B cell (primary cell): Measurements from ENCODE around the gene NSUN6. TPM values are rescaled to one million over a fixed set of nuclear protein-coding genes. Genes with fewer than 3 reads are reported as not detected.
A peak's percentile ranks its signal among the peaks of the same experiment; 100 is the strongest.

Experiments
- ATAC-seq: fragments of 200-7000 bp; cut with Tn5 transposase; one replicate; pipeline ENCODE4 v1.10.0; 2021; ENCODE audit warnings: low read depth, mild to moderate bottlenecking, moderate number of reproducible peaks, moderate library complexity
- CTCF ChIA-PET: fragments of 350-600 bp; sonication (Branson Sonifier 250); formaldehyde crosslinking; loops from one replicate; lab custom pipeline; 2021; ENCODE audit warnings: antibody characterized with exemption, inconsistent platforms; lab: Charles Lee
- POLR2A ChIA-PET: fragments of 350-600 bp; sonication (Branson Sonifier 250); formaldehyde crosslinking; loops from one replicate; lab custom pipeline; 2021; ENCODE audit warnings: antibody characterized with exemption; lab: Charles Lee
- DNase-seq: peaks from one replicate; pipeline ENCODE4 v3.0.0; 2013
- H2AFZ ChIP-seq: 2 replicates; pipeline ENCODE4 v1.6.1; 2012; ENCODE audit warnings: mild to moderate bottlenecking, low read depth, low read length; ENCODE audit not compliant: insufficient read depth, poor library complexity, severe bottlenecking
- H3K27ac ChIP-seq, 2 donors: 1 replicate in 1 of 2; 2 replicates in 1 of 2; pipeline ENCODE4 v1.5.1; 2012 to 2013; ENCODE audit warnings: low read length in 2 of 2, mild to moderate bottlenecking in 2 of 2, moderate library complexity in 1 of 2
- H3K27me3 ChIP-seq, 4 experiments: fragments of 200-600 bp in 1 of 4; sonication (generic) in 1 of 4; replicated peaks in 1 of 4; 1 replicate in 2 of 4; 2 replicates in 2 of 4; pipeline versions ENCODE4 v1.6.1 to v1.7.0; 2013 to 2016; ENCODE audit warnings: low read length in 3 of 4, mild to moderate bottlenecking in 2 of 4, mixed read lengths in 1 of 4, moderate library complexity in 1 of 4; ENCODE audit not compliant: insufficient read depth in 4 of 4, control insufficient read depth in 3 of 4; ENCODE audit errors: control extremely low read depth in 1 of 4
- H3K36me3 ChIP-seq, 2 experiments: replicated peaks in 1 of 2; 1 replicate in 1 of 2; 2 replicates in 1 of 2; pipeline versions ENCODE4 v1.6.1 to v1.7.1; 2013; ENCODE audit warnings: low read length in 1 of 2; ENCODE audit not compliant: insufficient read depth in 2 of 2, control insufficient read depth in 1 of 2; ENCODE audit errors: control extremely low read depth in 1 of 2, extremely low read depth in 1 of 2
- H3K4me1 ChIP-seq, 2 donors: fragments of 200-600 bp in 1 of 2; sonication (generic) in 1 of 2; 1 replicate in 1 of 2; 2 replicates in 1 of 2; pipeline versions ENCODE4 v1.5.1 to v1.6.1; 2013 to 2017; ENCODE audit warnings: low read length in 2 of 2; ENCODE audit not compliant: control insufficient read depth in 2 of 2, insufficient read depth in 2 of 2
- H3K4me2 ChIP-seq: replicated peaks from 2 replicates; pipeline ENCODE3; 2012; ENCODE audit warnings: mild to moderate bottlenecking, low read depth, low read length; ENCODE audit not compliant: poor library complexity, severe bottlenecking
- H3K4me3 ChIP-seq, 5 experiments: fragments of 200-600 bp in 1 of 5; sonication (generic) in 1 of 5; 1 replicate in 3 of 5; 2 replicates in 2 of 5; pipeline versions ENCODE4 v1.5.1 to v1.7.0; 2011 to 2016; ENCODE audit warnings: low read length in 4 of 5, mild to moderate bottlenecking in 4 of 5, low read depth in 2 of 5, control low read depth in 1 of 5, moderate library complexity in 1 of 5; ENCODE audit not compliant: insufficient read depth in 1 of 5; ENCODE audit errors: control extremely low read depth in 1 of 5, extremely low read depth in 1 of 5
- H3K79me2 ChIP-seq: fragments of 200-600 bp; sonication (generic); one replicate; pipeline ENCODE4 v1.6.0; 2016; ENCODE audit warnings: low read length; ENCODE audit not compliant: control insufficient read depth, insufficient read depth
- H3K9ac ChIP-seq: fragments of 200-600 bp; sonication (generic); 2 replicates; pipeline ENCODE4 v1.6.1; 2017; ENCODE audit warnings: mild to moderate bottlenecking, low read length, moderate library complexity
- H3K9me3 ChIP-seq, 3 donors: one replicate each; pipeline versions ENCODE4 v1.6.1 to v1.7.1; 2013; ENCODE audit warnings: low read length in 2 of 3; ENCODE audit not compliant: control insufficient read depth in 2 of 3, insufficient read depth in 1 of 3; ENCODE audit errors: control extremely low read depth in 1 of 3
- H4K20me1 ChIP-seq: 2 replicates; pipeline ENCODE4 v1.6.0; 2012; ENCODE audit warnings: mild to moderate bottlenecking, low read length; ENCODE audit not compliant: insufficient read depth, control insufficient read depth, poor library complexity, severe bottlenecking
- H3K27ac Mint-ChIP-seq: one replicate; pipeline ENCODE4 v1.8.0; 2021; ENCODE audit warnings: mixed read lengths
- H3K27me3 Mint-ChIP-seq: one replicate; pipeline ENCODE4 v1.8.0; 2021; ENCODE audit warnings: mixed read lengths
- H3K4me1 Mint-ChIP-seq: one replicate; pipeline ENCODE4 v1.8.0; 2021; ENCODE audit warnings: mixed read lengths
- H3K4me3 Mint-ChIP-seq: one replicate; pipeline ENCODE4 v1.8.0; 2021; ENCODE audit warnings: mixed read lengths
- H3K9me3 Mint-ChIP-seq: one replicate; pipeline ENCODE4 v1.8.0; 2022; ENCODE audit warnings: mixed read lengths; ENCODE audit not compliant: insufficient read depth
- EZH2 ChIP-seq: IDR thresholded peaks from 2 replicates; pipeline ENCODE4 v1.6.1; 2012; ENCODE audit warnings: borderline replicate concordance, low read depth, mild to moderate bottlenecking, moderate library complexity, low read length; ENCODE audit not compliant: insufficient read depth, poor library complexity, severe bottlenecking
- WGBS: methylation state at CpG from one replicate; pipeline ENCODE4 v1.1.5; 2013; ENCODE audit warnings: missing lambda C conversion rate; ENCODE audit not compliant: insufficient coverage; 5-methylcytosine and 5-hydroxymethylcytosine counted together
- intact Hi-C: fragments of 100-400 bp; cut with micrococcal nuclease; formaldehyde crosslinking; loops from one replicate; pipeline ENCODE4 v1.10.0; 2022
- polyA plus RNA-seq: library from polyadenylated mRNA; depleted of rRNA; stranded (reverse); fragments of >200 nt; gene quantifications from 2 replicates; pipeline ENCODE4 v1.2.3, GENCODE V29; 2012
- total RNA-seq, 2 donors: library from RNA; stranded (reverse); fragments of 120-200 nt in 1 of 2; gene quantifications; 1 replicate in 1 of 2; 2 replicates in 1 of 2; pipeline versions ENCODE4 v1.2.3 to v1.2.4, GENCODE V29; 2013 to 2022
- TF ChIP-seq, protein P1 (sequence below): fragments of 200-600 bp; IDR thresholded peaks from one replicate; pipeline ENCODE4 v1.8.0; 2022; ENCODE audit warnings: antibody characterized with exemption, mild to moderate bottlenecking

NSUN6 gene
- total and polyA plus RNA-seq, 2 donors (not counting 1 experiment from before 2014, with no cell fraction given) = 13.4 to 27.9 TPM

DNA sequence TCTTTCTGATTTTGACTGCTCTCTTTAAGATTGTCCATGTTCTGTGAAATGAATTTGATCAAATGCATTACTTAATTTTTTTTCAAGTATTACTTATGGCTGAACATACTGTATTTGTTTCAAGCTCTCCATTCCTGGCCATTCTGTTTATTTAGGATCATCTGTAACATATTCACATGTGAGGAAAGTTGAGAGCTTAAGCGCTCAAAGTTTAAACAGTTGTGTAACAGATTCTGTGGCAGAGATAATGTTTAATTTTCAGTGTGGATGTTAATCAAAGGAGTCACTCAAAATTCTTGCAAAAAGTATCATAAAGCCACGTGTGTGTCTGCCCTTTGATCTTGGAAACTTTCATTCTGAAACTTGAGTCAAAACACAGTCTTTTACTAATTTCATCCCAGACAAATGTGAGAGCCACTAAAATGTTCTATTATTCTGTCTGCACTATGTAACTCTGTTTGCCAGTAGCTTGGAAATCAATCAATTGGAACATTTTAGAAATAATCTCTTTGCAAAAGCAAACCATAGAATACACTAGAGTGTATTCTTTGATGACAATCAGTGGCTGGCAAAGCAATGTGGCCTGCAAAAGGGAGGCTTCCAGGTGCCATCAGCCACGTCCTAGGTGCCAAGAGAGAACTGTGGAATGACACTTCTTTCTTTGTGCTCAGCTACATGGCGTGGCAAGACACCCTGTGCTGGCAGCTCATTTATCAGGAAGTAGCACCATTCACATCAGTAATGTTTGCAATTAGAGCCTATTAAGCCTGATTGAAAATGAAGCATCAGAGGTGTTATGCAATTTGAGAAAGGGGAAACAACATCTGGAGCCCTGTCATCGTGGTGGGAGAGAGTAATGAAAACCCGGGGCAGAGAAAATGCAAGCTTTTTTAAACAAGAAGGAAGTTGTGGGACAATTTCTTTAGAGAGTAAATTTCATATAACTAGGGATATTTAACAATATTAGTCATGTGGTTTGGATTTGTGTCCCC lies 48.8 kb upstream of the NSUN6 start:
- Mint-ChIP-seq H3K27me3 (no peaks in the 10 kb centered on the region), H3K4me1 (no peaks in the 10 kb centered on the region), H3K4me3 (no peak overlapping the region), H3K9me3 (peaks cover 2% of the 10 kb centered on the region), H3K27ac (no peak overlapping the region)
- no peak overlapping the region for H3K9ac ChIP-seq
- H3K36me3 ChIP-seq = no peaks in the 10 kb centered on the region
- TF ChIP-seq, protein P1, sequence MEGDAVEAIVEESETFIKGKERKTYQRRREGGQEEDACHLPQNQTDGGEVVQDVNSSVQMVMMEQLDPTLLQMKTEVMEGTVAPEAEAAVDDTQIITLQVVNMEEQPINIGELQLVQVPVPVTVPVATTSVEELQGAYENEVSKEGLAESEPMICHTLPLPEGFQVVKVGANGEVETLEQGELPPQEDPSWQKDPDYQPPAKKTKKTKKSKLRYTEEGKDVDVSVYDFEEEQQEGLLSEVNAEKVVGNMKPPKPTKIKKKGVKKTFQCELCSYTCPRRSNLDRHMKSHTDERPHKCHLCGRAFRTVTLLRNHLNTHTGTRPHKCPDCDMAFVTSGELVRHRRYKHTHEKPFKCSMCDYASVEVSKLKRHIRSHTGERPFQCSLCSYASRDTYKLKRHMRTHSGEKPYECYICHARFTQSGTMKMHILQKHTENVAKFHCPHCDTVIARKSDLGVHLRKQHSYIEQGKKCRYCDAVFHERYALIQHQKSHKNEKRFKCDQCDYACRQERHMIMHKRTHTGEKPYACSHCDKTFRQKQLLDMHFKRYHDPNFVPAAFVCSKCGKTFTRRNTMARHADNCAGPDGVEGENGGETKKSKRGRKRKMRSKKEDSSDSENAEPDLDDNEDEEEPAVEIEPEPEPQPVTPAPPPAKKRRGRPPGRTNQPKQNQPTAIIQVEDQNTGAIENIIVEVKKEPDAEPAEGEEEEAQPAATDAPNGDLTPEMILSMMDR = no peak
- TF ChIP-seq EZH2 = no peak
- CTCF ChIA-PET = no interaction called here
- H3K27me3 ChIP-seq = no peaks in the 10 kb centered on the region
- no peak overlapping the region for H3K4me2 ChIP-seq
- H3K9me3 ChIP-seq = peaks cover 0 to 3% (median 0%) of the 10 kb centered on the region in 3 donors
- no peaks in the 10 kb centered on the region for H4K20me1 ChIP-seq
- H3K4me3 ChIP-seq = no peak overlapping the region
- peak overlapping the region; percentile 24 for H2AFZ ChIP-seq
- POLR2A ChIA-PET = no interaction called here
- DNase-seq = no peak
- H3K27ac ChIP-seq = no peak overlapping the region
- intact Hi-C loops = no loop called here
- WGBS = 50% methylated on average over 4 of the region's 6 CpGs
- no peaks in the 10 kb centered on the region for H3K79me2 ChIP-seq
- no peaks in the 10 kb centered on the region for H3K4me1 ChIP-seq
- ATAC-seq = no peak

DNA sequence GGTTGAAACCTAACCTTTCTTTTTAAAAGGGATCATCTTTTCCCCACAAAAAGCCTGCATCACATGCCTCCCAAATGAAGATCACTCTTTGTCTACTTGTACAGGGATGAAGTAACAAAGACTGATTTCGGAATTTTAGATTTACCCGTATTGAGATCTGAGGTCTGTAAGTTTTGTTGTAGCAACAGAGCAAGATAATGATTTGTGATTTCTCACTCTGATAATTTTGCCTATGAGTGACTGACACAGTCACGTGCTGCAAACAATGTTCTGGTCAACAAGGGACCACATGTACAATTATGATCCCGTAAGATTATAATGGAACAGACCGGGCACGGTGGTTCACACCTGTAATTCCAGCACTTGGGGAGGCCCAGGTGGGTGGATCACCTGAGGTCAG lies 39.2 kb upstream of the NSUN6 start:
- Histone ChIP-seq H3K27me3 (no peaks in the 10 kb centered on the region), H3K27ac (no peak overlapping the region), H3K36me3 (no peaks in the 10 kb centered on the region), H3K79me2 (no peaks in the 10 kb centered on the region), H3K9me3 (no peaks in the 10 kb centered on the region), H3K4me3 (no peak overlapping the region), H3K4me2 (no peak overlapping the region), H3K9ac (no peak overlapping the region), H3K4me1 (no peaks in the 10 kb centered on the region), H2AFZ (no peak overlapping the region), H4K20me1 (no peaks in the 10 kb centered on the region)
- DNase-seq (no peak), ATAC-seq (no peak)
- Mint-ChIP-seq H3K27ac (no peak overlapping the region), H3K4me1 (no peaks in the 10 kb centered on the region), H3K9me3 (no peaks in the 10 kb centered on the region), H3K4me3 (no peak overlapping the region), H3K27me3 (peaks cover 3% of the 10 kb centered on the region)
- ChIA-PET POLR2A (no interaction called here), CTCF (no interaction called here)
- intact Hi-C loops = no loop called here
- 92% methylated on average over 6 of the region's 6 CpGs for WGBS
- TF ChIP-seq EZH2 = no peak
- TF ChIP-seq, protein P1 = no peak
